Ishikawa (cell line): ENCODE results near the gene LRRC17.

ENCODE experiments used
- CEBPB ChIP-seq: IDR thresholded peaks from 2 replicates; pipeline ENCODE4 v1.6.1; 2012
- CREB1 ChIP-seq: IDR thresholded peaks from 2 replicates; pipeline ENCODE4 v1.6.1; 2012; ENCODE audit warnings: low read depth
- EP300 ChIP-seq: IDR thresholded peaks from 2 replicates; pipeline ENCODE4 v1.6.1; 2012; ENCODE audit warnings: borderline replicate concordance
- TEAD4 ChIP-seq: IDR thresholded peaks from 2 replicates; pipeline ENCODE4 v1.6.1; 2012
- YY1 ChIP-seq: IDR thresholded peaks from 2 replicates; pipeline ENCODE4 v1.6.1; 2012; ENCODE audit warnings: low read depth

GRCh38 chr7:102916881-102917280, 4.1 kb downstream of the LRRC17 start:
- TF ChIP-seq EP300 (no peak), YY1 (no peak), CREB1 (no peak), TEAD4 (no peak), CEBPB (no peak)
